GM21723 (cell line): ENCODE results near the gene CHD5.

Experiments
- ATAC-seq: cut with Tn5 transposase; IDR thresholded peaks from one replicate; pipeline ENCODE4 v1.9.1; 2021; ENCODE audit warnings: mild to moderate bottlenecking, moderate library complexity; ENCODE audit not compliant: unreplicated experiment

The CHD5 gene

GRCh38 chr1:6134741-6135510, 45.2 kb downstream of the CHD5 start:
- ATAC-seq: no peak

GRCh38 chr1:6134206-6134605, 45.9 kb downstream of the CHD5 start:
- no peak for ATAC-seq

GRCh38 chr1:6133146-6133895, 46.8 kb downstream of the CHD5 start:
- ATAC-seq: no peak

GRCh38 chr1:6131561-6131960, 48.6 kb downstream of the CHD5 start:
- no peak for ATAC-seq

- ATAC-seq: no peak
These were observed 49.5 kb downstream of the CHD5 start for GRCh38 chr1:6130596-6130995.

GRCh38 chr1:6130036-6130435, 50.1 kb downstream of the CHD5 start:
- no peak for ATAC-seq

- no peak for ATAC-seq
These were observed 50.8 kb downstream of the CHD5 start for GRCh38 chr1:6129313-6129712.

- no peak for ATAC-seq
These were observed 51.6 kb downstream of the CHD5 start for GRCh38 chr1:6128276-6129081.

- ATAC-seq: no peak
These were observed 52.4 kb downstream of the CHD5 start for GRCh38 chr1:6127587-6128163.

- ATAC-seq: no peak
These were observed 53.5 kb downstream of the CHD5 start for GRCh38 chr1:6126521-6127067.

GRCh38 chr1:6126028-6126427, 54.1 kb downstream of the CHD5 start:
- no peak for ATAC-seq

GRCh38 chr1:6125366-6125765, 54.8 kb downstream of the CHD5 start:
- no peak for ATAC-seq

- ATAC-seq: no peak
These were observed 55.3 kb downstream of the CHD5 start for GRCh38 chr1:6124746-6125365.

GRCh38 chr1:6124341-6124740, 55.8 kb downstream of the CHD5 start:
- no peak for ATAC-seq

GRCh38 chr1:6123816-6124215, 56.3 kb downstream of the CHD5 start:
- ATAC-seq: no peak

GRCh38 chr1:6123083-6123482, 57.0 kb downstream of the CHD5 start:
- no peak for ATAC-seq

GRCh38 chr1:6121651-6122370, 58.3 kb downstream of the CHD5 start:
- ATAC-seq: no peak

GRCh38 chr1:6121021-6121421, 59.1 kb downstream of the CHD5 start:
- no peak for ATAC-seq

- no peak for ATAC-seq
These were observed 61.7 kb downstream of the CHD5 start for GRCh38 chr1:6118415-6118814.

GRCh38 chr1:6117624-6118023, 62.5 kb downstream of the CHD5 start:
- no peak for ATAC-seq
